ENCODE measurements around the gene ANKRD13B. TPM values are rescaled to one million over a fixed set of nuclear protein-coding genes. Genes with fewer than 3 reads are reported as not detected.
A peak's percentile ranks its signal among the peaks of the same experiment; 100 is the strongest.

The ANKRD13B gene
- total and polyA plus RNA-seq, 2 donors (not counting 1 experiment from before 2014, with no cell fraction given), result 1.6 to 2.8 TPM

GRCh38 chr17:29560316-29560715 lies 32.6 kb upstream of the ANKRD13B start:
- peak; percentile 56 for ATAC-seq (ENCODE audit: low read depth)
- peak; percentile 77 for DNase-seq
- Histone ChIP-seq H3K4me3 (ENCODE audit: control extremely low read depth in 1 of 5, extremely low read depth in 1 of 5, insufficient read depth in 1 of 5, low read depth in 2 of 5, low read length in 4 of 5) (peak overlapping the region in 2 of 5 experiments; percentile 25 to 34), H3K9ac (ENCODE audit: low read length) (peak overlapping the region; percentile 12), H3K4me2 (replicated peaks; ENCODE audit: low read depth, low read length, poor library complexity, severe bottlenecking) (peak overlapping the region; percentile 67), H3K79me2 (ENCODE audit: control insufficient read depth, insufficient read depth, low read length) (peaks cover 23% of the 10 kb centered on the region), H3K36me3 (replicated peaks in 1 of 2; ENCODE audit: control extremely low read depth in 1 of 2, control insufficient read depth in 1 of 2, extremely low read depth in 1 of 2, insufficient read depth in 2 of 2, low read length in 1 of 2) (peaks cover 0 to 9% of the 10 kb centered on the region in 2 experiments), H3K9me3 (ENCODE audit: control extremely low read depth in 1 of 3, control insufficient read depth in 2 of 3, insufficient read depth in 1 of 3, low read length in 2 of 3) (no peaks in the 10 kb centered on the region), H4K20me1 (ENCODE audit: control insufficient read depth, insufficient read depth, low read length, poor library complexity, severe bottlenecking) (no peaks in the 10 kb centered on the region), H2AFZ (ENCODE audit: insufficient read depth, low read depth, low read length, poor library complexity, severe bottlenecking) (no peak overlapping the region), H3K27me3 (replicated peaks in 1 of 4; ENCODE audit: control extremely low read depth in 1 of 4, control insufficient read depth in 3 of 4, insufficient read depth in 4 of 4, low read length in 3 of 4) (no peaks in the 10 kb centered on the region), H3K4me1 (ENCODE audit: control insufficient read depth in 2 of 2, insufficient read depth in 2 of 2, low read length in 2 of 2) (peaks cover 77 to 88% of the 10 kb centered on the region in 2 donors), H3K27ac (ENCODE audit: low read length in 2 of 2) (peak overlapping the region; percentile 40 to 74)
- peaks cover 70% of the 10 kb centered on the region for H3K4me1 Mint-ChIP-seq
- intact Hi-C loops (cut with micrococcal nuclease), result loop anchor here (2.0 to 10.0 kb wide), 4 partner anchors 24 to 916 kb away; partner anchors contain the start of genes BLTP2 and PHF12
- CTCF ChIA-PET, result interaction anchor here (1.1 to 7.9 kb wide), 11 partner anchors 12 to 190 kb away, joined by 3 to 39 read pairs (median 4); no protein-coding TSS in a partner anchor
- POLR2A ChIA-PET, result interaction anchor here (0.9 kb wide), 1 partner anchor 9 kb away, joined by 3 read pairs; no protein-coding TSS in a partner anchor
- no peaks in the 10 kb centered on the region for H3K27me3 Mint-ChIP-seq
- TF ChIP-seq, protein P1, sequence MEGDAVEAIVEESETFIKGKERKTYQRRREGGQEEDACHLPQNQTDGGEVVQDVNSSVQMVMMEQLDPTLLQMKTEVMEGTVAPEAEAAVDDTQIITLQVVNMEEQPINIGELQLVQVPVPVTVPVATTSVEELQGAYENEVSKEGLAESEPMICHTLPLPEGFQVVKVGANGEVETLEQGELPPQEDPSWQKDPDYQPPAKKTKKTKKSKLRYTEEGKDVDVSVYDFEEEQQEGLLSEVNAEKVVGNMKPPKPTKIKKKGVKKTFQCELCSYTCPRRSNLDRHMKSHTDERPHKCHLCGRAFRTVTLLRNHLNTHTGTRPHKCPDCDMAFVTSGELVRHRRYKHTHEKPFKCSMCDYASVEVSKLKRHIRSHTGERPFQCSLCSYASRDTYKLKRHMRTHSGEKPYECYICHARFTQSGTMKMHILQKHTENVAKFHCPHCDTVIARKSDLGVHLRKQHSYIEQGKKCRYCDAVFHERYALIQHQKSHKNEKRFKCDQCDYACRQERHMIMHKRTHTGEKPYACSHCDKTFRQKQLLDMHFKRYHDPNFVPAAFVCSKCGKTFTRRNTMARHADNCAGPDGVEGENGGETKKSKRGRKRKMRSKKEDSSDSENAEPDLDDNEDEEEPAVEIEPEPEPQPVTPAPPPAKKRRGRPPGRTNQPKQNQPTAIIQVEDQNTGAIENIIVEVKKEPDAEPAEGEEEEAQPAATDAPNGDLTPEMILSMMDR (IDR thresholded peaks at IDR 0.05), result no peak
- TF ChIP-seq EZH2 (IDR thresholded peaks at IDR 0.05; ENCODE audit: borderline replicate concordance, insufficient read depth, low read depth, low read length, poor library complexity, severe bottlenecking), result no peak
- peak overlapping the region; percentile 53 for H3K4me3 Mint-ChIP-seq
- H3K27ac Mint-ChIP-seq, result peak overlapping the region; percentile 34
- H3K9me3 Mint-ChIP-seq (ENCODE audit: insufficient read depth), result no peaks in the 10 kb centered on the region
- 17% methylated on average over 1 of the region's 6 CpGs for WGBS (ENCODE audit: insufficient coverage)
